GM20000 (cell line): ENCODE data around the gene VSX1.

Experiments used
- DNase-seq: peaks from one replicate; pipeline ENCODE4 v3.0.0; 2012; ENCODE audit warnings: low spot score
- TF ChIP-seq, protein P1 (sequence below): IDR thresholded peaks from 2 replicates; pipeline ENCODE4 v1.5.1; 2012; ENCODE audit warnings: mild to moderate bottlenecking, control low read depth; ENCODE audit errors: extremely low read depth, missing control alignments

Gene VSX1

DNA sequence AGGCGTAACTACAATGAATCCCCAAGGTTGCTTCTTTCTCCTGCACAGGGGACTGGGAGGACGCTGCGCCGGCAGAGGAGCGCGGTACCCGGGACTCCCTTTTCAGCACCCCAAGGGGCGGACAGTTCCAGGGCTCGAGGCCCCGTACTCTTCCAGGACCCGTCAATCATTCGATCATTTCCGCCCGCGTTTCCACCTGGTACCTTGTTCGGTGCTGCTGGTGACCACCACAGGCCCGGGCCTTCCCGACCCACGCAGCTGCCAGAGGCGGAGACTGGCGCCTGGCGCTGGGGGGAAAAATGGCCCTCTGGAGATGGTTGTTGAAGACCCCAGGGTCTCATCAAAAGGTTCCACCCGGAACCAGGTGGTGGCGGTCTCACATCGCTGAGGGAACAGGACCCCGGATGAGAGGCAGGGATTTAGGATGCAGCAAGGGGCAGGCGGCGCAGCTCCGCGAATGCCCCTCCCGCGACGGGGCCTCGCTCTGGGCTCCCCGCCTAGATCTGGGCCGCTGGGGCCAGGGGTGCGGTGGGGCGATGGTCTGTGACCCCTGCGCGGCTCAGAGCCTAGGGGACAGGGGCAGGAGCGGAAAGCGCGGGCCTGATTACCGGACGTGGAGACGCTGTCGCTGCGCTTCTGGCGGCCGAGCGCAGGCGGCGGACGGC is 744 bp downstream of the VSX1 start:
- no peak for DNase-seq
- TF ChIP-seq, protein P1, sequence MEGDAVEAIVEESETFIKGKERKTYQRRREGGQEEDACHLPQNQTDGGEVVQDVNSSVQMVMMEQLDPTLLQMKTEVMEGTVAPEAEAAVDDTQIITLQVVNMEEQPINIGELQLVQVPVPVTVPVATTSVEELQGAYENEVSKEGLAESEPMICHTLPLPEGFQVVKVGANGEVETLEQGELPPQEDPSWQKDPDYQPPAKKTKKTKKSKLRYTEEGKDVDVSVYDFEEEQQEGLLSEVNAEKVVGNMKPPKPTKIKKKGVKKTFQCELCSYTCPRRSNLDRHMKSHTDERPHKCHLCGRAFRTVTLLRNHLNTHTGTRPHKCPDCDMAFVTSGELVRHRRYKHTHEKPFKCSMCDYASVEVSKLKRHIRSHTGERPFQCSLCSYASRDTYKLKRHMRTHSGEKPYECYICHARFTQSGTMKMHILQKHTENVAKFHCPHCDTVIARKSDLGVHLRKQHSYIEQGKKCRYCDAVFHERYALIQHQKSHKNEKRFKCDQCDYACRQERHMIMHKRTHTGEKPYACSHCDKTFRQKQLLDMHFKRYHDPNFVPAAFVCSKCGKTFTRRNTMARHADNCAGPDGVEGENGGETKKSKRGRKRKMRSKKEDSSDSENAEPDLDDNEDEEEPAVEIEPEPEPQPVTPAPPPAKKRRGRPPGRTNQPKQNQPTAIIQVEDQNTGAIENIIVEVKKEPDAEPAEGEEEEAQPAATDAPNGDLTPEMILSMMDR: no peak

DNA sequence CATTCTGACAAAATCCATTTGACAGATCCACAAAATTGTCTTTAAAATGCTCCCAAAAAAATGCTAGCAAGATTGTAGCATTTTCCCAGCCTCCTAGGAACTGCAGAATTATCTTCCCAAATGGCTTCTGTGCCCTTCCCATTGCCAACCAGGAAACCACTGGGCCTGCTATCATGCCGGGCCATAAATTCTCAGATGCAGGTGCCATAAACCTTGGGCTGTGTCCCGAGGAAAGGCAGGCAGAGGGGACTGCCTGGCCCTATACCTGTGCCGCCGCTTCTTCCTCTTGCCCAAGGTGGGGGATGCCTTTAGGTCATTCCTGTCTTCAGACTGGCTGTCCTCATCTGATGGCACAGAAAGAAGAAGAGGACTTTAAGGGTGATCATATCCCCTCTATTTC is 2.8 kb downstream of the VSX1 start:
- TF ChIP-seq, protein P1: no peak
- DNase-seq: no peak

DNA sequence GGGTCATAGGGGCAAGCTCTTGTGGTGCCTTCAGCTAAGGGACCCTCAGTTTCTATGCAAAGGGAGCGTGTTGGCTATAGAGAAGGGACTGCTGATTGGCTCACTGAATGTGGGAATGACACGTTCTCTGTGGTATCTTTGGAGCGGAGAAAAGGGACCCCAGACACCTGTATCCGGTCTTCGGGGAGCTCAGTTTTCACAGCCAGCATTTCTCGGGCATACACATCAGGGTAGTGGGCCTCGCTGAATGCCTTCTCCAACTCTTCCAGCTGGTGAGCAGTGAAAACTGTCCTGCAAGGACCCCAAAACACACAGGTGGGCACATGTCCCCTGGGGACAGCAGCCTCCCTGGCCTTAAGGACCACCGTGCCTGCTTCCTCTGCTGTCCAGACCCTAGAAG is 3.3 kb downstream of the VSX1 start:
- no peak for DNase-seq
- TF ChIP-seq, protein P1: no peak

DNA sequence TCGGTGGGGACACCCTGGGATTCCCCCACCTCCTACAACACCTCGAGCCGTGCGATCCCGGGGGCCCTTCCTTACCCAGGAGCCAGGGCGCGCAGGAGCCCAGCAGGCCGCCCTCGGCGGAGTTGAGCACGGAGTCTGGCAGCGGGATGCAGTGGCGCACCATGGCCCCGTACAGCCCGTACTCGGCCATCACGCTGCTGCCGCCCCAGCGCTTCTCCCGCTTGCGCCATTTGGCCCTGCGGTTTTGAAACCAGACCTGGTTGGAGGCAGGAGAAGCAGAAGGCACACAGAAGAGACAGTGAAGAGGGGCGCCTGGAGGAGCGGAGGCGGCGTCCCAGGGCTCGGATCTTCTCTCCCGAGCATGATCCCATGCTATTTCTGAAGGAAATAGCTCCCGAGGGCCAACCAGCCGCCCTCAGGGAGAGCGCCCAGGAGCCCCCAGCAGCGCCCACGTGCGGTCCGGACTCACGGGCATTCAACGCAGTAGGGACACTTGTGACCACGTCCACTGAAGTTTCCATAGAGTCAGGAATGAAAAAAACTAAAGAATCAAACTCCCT is 4.3 kb downstream of the VSX1 start:
- TF ChIP-seq, protein P1: no peak
- no peak for DNase-seq

DNA sequence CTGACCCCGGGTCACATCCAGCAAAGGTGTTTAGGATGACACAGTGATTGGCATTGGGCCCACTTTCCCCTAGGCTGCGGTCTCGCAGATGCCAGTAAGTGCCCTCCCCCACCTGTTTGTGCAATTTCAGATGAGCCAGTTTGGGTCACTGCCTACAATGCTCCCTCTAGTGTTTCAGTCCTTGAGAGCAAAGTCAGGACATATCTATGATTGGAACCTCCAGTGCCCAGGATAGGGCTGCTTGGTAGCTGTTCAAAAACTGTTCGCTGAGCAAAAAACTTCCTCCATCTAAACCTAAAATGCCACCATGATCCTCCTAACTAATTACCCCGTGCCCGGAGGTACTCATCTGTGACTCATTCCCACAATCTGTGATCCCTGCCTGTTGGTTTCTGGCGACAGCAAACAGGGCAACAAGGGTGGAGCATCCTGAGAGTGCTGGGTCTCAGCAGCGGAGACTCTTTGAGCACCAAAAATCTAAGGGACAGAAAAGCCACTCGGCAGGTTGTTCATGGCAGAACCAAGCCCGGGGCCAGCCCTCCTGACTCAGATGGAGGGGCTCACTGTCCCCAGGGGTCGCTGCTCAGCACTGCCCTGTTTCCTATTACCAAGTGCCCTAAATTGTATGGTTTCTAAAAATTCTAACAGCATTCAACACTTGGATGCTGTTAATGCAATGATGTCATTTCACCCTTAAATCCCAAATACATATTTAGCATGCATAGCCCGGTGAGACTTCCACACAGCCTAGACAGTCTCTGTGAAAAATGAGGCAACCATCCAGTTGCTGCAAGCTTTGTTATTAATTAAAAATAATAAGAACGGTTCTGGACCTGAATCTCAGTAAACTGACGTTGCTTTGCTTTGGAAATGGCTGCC is 5.0 kb downstream of the VSX1 start:
- DNase-seq: no peak
- TF ChIP-seq, protein P1: no peak

DNA sequence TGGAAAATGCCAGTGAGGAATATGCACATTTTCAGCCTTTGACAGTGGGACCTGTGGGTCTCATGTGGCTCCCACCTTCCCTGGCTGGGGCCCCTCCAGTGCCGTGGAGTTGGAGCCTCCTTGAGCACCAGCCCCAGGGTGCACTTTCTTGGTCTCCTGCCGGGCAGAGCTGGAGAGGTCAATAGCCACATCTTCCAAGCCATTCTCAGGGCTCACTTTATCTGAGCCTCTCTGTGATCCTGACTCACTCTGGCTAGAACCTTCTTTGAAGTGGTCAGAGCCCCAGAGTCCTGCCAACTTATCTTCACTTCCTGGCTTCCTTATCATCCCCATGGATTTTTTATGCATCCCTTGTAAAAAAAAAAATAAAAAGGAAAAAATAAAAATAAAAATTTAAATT is 5.7 kb downstream of the VSX1 start:
- no peak for DNase-seq
- TF ChIP-seq, protein P1: no peak

DNA sequence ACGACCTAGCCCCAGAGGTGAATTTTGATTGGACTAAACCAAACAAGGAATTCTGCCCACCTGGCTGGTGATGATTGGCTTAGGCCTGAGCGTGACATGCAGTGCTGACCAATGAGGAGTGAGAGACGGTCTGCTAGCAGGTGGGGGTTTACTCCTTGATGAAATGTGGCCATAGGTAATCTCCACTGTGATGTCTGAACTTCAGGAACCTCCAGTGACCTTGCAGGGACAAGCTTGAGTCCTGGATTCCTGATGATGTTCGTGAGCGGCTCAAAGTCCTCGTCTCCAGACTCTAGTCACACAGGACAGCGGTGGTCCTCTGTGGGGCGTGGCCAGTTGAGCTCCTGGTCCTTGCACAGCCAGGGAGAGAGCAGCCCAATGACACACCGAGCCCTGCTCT is 8.4 kb downstream of the VSX1 start:
- DNase-seq: no peak
- TF ChIP-seq, protein P1: no peak
